GM12872 (cell line): ENCODE measurements around the gene CHRNA4.

Experiments
- CTCF ChIP-seq: IDR thresholded peaks from 3 replicates; pipeline ENCODE4 v1.5.1; 2011; ENCODE audit warnings: low read depth, mild to moderate bottlenecking, low read length, moderate library complexity; ENCODE audit not compliant: insufficient read depth

CHRNA4 gene

GRCh38 chr20:63310265-63310991 lies 50.7 kb downstream of the CHRNA4 start:
- no peak for TF ChIP-seq CTCF

DNA sequence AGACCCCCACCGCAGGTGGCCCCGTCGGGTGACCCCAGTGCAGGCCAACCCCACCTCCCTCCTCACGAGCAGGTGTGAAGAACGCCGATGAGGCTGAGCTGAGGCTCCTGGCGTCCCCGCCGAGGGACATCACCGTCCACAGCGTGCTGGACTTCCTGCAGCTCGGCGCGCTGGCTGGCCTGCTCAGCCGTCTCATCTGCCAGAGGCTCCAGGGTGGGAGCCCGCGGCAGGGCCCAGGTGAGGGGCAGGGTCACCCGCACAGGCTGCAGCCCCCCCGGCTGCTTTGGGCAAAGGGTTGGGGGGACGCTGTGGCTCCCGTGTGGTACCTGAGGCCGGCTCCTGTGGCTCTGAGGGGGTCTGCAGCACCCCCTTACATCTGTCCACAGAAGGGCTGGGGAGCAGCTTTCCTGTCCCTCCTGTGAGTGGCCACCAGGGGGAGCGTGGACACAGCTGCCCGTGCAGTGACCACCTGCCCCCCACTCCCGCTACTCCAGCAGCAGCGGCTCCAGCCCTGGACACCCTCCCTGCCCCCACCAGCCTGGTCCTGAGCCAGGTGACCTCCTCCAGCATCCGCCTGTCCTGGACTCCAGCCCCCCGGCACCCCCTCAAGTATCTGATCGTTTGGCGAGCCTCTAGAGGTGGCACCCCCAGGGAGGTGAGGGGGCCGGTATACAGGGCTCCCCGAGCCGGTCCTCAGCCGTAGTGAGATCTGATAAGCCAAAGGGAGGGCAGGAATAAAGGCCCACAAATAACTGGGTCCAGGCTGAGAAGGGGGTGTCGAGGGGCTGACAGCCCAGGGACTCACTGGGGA lies 51.7 kb downstream of the CHRNA4 start:
- peak; percentile 72 for TF ChIP-seq CTCF

GRCh38 chr20:63308218-63308911 lies 52.8 kb downstream of the CHRNA4 start:
- TF ChIP-seq CTCF, result no peak

GRCh38 chr20:63307538-63308217 lies 53.5 kb downstream of the CHRNA4 start:
- TF ChIP-seq CTCF, result no peak

DNA sequence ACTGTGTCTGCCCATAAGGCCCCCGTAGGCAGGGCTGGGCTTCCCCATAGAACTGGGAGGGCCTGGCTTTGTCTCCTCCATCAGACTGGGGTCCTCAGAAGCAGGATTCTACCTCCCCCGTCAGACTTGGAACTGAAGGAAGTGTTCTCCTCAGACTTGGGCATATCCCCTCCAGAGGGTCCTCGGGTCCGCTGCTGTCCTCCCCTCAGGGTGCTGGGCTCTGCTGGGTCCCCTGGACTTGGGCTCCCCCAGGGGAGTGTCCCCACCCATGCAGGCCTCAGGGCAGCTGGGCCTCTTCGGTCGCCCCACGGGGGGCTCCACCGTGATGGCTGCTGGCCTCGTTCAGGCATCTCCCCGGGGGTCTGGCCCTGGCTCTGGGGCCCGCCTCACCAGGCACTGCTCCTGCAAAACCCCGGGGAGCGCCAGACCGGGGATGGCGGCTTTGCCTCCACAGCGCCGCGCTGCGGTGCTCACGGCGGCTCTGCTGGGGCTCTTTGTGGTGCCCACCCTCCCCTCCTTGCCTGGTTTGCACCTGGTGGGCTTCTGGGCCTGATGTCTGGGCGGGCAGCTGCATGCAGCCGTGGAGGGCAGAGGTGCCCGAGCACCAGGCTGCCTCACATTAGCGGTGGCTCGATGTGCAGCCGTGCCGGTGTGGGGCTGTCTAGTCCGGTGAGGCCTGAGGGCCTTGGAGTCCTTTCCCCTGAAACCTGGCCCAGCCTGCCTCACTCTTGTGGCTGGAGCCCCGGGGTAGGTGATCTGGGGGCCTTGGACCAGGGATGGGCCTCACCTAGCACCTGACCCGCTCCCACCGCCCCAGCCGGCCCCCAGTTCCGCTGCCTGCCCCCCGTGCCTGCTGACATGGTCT lies 54.2 kb downstream of the CHRNA4 start:
- no peak for TF ChIP-seq CTCF

DNA sequence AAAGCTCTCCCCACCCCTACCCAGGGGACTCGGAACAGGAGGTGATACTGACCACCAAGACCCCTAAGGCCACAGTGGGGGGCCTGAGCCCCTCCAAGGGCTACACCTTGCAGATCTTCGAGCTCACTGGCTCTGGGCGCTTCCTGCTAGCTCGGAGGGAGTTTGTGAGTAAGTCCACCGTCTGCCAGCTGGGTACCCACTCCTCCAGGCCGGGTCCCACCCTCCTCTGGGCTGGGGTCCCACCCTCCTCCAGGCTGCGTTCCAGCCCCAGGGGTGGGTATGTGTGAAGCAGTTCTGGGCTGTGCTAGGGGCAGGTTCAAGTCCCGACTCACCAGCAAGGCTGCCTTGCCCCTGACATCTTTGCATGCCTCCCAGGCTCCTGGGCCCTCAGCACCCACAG lies 55.8 kb downstream of the CHRNA4 start:
- TF ChIP-seq CTCF, result no peak
